Nephron progenitor cell (in vitro differentiated cells): ENCODE data around the gene TFEC.

Experiments used
- DNase-seq: peaks from one replicate; pipeline ENCODE4 v3.0.0; 2021
- H3K27ac Mint-ChIP-seq: 2 replicates; pipeline ENCODE4 v1.8.0; 2021; ENCODE audit warnings: mild to moderate bottlenecking, moderate library complexity, mixed read lengths
- H3K27me3 Mint-ChIP-seq: 2 replicates; pipeline ENCODE4 v1.8.0; 2021; ENCODE audit warnings: mild to moderate bottlenecking, low read depth, mixed read lengths; ENCODE audit not compliant: poor library complexity
- H3K36me3 Mint-ChIP-seq: 2 replicates; pipeline ENCODE4 v1.8.0; 2021; ENCODE audit warnings: low read depth, mixed read lengths
- H3K4me1 Mint-ChIP-seq: 2 replicates; pipeline ENCODE4 v1.8.0; 2021; ENCODE audit warnings: mixed read lengths
- H3K4me3 Mint-ChIP-seq: 2 replicates; pipeline ENCODE4 v1.8.0; 2021; ENCODE audit warnings: mild to moderate bottlenecking, moderate library complexity, mixed read lengths
- H3K9me3 Mint-ChIP-seq: 2 replicates; pipeline ENCODE4 v1.8.0; 2021; ENCODE audit warnings: mild to moderate bottlenecking, moderate library complexity, mixed read lengths
- TF ChIP-seq, protein P1 (sequence below): fragments of 200-600 bp; sonication (generic); IDR thresholded peaks from 2 replicates; pipeline ENCODE4 v1.5.0; 2021; ENCODE audit warnings: antibody characterized with exemption

The TFEC gene

DNA sequence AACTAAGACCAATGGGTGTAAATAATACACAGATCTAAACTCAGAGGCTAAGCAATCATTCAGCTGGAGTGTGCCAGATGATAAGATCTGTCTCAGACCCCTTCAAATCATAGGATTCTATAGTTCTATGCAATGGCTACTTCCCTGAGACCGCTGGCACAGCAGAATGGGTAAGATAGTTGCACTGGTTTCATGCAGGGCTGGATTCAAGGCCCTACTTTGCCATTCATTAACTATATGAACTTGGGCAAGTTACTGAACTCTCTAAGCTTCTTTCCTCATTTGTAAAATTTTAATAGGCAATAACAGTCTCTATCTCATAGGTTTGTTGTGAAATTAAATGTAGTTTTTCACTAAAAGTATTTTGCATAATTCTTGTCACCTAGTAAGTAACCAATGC lies 62.0 kb downstream of the TFEC start:
- Mint-ChIP-seq H3K4me3 (no peak overlapping the region), H3K9me3 (no peaks in the 10 kb centered on the region), H3K4me1 (no peaks in the 10 kb centered on the region), H3K27me3 (no peaks in the 10 kb centered on the region), H3K27ac (no peak overlapping the region), H3K36me3 (no peaks in the 10 kb centered on the region)
- TF ChIP-seq, protein P1, sequence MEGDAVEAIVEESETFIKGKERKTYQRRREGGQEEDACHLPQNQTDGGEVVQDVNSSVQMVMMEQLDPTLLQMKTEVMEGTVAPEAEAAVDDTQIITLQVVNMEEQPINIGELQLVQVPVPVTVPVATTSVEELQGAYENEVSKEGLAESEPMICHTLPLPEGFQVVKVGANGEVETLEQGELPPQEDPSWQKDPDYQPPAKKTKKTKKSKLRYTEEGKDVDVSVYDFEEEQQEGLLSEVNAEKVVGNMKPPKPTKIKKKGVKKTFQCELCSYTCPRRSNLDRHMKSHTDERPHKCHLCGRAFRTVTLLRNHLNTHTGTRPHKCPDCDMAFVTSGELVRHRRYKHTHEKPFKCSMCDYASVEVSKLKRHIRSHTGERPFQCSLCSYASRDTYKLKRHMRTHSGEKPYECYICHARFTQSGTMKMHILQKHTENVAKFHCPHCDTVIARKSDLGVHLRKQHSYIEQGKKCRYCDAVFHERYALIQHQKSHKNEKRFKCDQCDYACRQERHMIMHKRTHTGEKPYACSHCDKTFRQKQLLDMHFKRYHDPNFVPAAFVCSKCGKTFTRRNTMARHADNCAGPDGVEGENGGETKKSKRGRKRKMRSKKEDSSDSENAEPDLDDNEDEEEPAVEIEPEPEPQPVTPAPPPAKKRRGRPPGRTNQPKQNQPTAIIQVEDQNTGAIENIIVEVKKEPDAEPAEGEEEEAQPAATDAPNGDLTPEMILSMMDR = no peak
- no peak for DNase-seq

DNA sequence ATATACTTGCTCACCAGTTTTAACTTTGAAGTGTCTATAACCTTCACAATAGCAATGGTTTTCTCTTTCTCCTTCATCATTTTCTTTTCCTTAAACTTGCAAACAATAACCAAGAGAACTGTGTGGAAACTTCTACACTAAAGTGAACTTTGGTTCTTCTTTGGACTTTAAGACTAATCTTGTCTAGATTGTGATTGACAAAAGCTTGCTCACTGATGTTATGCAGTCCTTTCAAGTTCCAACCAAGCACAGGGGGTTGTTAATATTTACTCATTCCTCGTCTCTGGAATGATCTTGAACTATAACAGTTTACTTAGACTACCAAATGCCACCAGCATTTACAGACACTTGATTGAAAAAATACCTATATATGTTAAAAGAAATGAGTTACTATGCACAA lies 62.4 kb downstream of the TFEC start:
- TF ChIP-seq, protein P1 = no peak
- Mint-ChIP-seq H3K4me3 (no peak overlapping the region), H3K36me3 (no peaks in the 10 kb centered on the region), H3K4me1 (no peaks in the 10 kb centered on the region), H3K9me3 (no peaks in the 10 kb centered on the region), H3K27ac (no peak overlapping the region), H3K27me3 (no peaks in the 10 kb centered on the region)
- no peak for DNase-seq

DNA sequence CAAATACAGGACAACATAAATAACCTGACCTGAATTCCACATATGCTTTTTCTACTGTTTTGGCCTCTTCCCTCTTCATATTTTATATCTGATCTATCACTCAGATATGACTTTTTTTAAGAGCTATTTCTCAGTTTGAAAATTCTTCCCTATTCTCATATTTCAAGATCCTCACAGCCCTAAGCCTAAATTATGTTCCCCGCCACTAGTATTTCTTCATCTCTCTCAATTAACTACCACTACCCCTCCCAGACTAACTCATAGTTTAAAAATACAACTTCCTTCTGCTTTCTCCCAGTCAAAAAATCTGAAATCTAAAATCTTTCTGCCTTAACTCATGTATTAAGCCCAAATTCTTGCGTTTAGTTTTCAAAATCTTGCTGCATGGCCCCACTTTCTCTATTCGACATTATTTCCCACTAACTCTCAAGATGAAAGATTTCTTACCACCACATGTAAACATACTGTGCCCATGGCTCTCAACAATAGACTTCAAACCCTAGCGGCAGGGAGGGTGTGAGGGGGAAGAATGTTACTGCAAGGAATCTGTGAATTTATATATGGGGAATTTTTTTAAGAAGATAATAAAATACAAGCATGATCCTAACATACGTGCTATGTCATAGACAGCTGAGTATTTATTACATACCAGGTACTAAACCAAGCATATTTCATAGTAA lies 64.6 kb downstream of the TFEC start:
- no peaks in the 10 kb centered on the region for H3K36me3 Mint-ChIP-seq
- no peaks in the 10 kb centered on the region for H3K4me1 Mint-ChIP-seq
- H3K4me3 Mint-ChIP-seq = no peak overlapping the region
- H3K27ac Mint-ChIP-seq = no peak overlapping the region
- H3K9me3 Mint-ChIP-seq = no peaks in the 10 kb centered on the region
- no peaks in the 10 kb centered on the region for H3K27me3 Mint-ChIP-seq
- no peak for DNase-seq
- TF ChIP-seq, protein P1 = no peak

DNA sequence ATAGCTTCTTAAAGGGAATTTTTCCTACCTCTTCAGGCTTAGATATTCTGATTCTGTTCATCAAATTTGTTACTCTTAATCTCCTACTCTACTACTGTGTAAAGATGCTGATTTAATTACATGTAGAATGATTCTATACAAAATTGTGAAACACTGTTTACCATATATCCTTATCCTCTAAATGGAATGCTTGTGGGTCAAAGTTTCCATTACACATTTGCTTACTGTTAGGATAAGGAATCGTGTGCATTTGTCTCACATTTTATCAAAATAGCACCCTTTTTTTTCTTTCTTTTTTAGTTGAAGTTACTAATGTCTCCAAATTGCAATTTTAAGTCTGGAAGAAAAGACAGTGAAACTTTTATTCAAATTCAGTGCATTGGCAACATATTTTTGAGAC lies 65.3 kb downstream of the TFEC start:
- Mint-ChIP-seq H3K36me3 (no peaks in the 10 kb centered on the region), H3K27ac (no peak overlapping the region), H3K4me1 (no peaks in the 10 kb centered on the region), H3K4me3 (no peak overlapping the region), H3K27me3 (no peaks in the 10 kb centered on the region), H3K9me3 (no peaks in the 10 kb centered on the region)
- DNase-seq = no peak
- TF ChIP-seq, protein P1 = no peak

DNA sequence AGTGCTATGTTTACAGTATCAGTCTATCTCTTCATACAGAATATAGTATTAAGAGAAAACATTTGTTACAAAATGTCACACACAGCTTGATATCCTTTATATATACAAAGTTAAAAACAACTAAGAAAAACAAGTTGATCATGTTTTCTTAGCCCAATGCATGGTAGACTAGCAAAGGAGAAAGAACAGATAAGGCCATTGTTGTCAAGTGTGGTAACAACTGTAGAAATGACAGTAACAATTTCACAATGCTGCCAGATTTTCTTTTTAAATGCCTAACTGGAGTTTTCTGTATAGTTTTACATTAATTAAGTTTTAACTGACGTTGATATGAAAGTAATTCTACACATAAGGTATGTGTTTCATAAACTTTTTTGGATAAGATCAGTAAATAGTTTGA lies 65.8 kb downstream of the TFEC start:
- Mint-ChIP-seq H3K27me3 (no peaks in the 10 kb centered on the region), H3K27ac (no peak overlapping the region), H3K36me3 (no peaks in the 10 kb centered on the region), H3K4me3 (no peak overlapping the region), H3K9me3 (no peaks in the 10 kb centered on the region), H3K4me1 (no peaks in the 10 kb centered on the region)
- TF ChIP-seq, protein P1 = no peak
- no peak for DNase-seq

DNA sequence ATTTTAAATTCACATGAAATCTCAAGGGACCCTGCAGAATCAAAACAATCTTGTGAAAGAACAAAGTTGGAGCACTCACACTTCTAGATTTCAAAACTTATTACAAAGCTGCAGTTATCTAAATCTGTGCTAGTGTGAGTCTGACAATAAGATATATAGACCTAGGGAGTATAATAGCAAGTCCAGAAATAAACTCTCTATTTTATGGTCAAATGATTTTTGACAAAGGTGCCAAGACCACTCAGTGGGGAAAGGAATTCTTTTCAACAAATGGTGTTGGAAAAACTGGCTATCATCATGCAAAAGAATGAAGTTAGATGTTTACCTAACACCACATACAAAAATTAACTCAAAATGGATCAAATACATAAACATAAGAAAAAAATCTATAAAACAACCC lies 68.2 kb downstream of the TFEC start:
- Mint-ChIP-seq H3K9me3 (peaks cover 5% of the 10 kb centered on the region), H3K4me1 (no peaks in the 10 kb centered on the region), H3K36me3 (no peaks in the 10 kb centered on the region), H3K4me3 (no peak overlapping the region), H3K27ac (no peak overlapping the region), H3K27me3 (no peaks in the 10 kb centered on the region)
- TF ChIP-seq, protein P1 = no peak
- DNase-seq = no peak
